Esophagus squamous epithelium (tissue), 4 donors: ENCODE results near the gene FAM228A.
A peak's percentile ranks its signal among the peaks of the same experiment; 100 is the strongest.

Source experiments
- CTCF ChIP-seq, 6 experiments: fragments of 450-650 bp in 4 of 6; fragments of 200-600 bp in 2 of 6; sonication (generic) in 2 of 6; IDR thresholded peaks; one replicate each; pipeline ENCODE4 v1.5.1; 2016 to 2019; ENCODE audit warnings: antibody characterized with exemption in 6 of 6, mild to moderate bottlenecking in 4 of 6, moderate library complexity in 4 of 6
- POLR2A ChIP-seq, 4 donors: fragments of 450-650 bp; IDR thresholded peaks; one replicate each; pipeline ENCODE4 v1.6.1; 2017; ENCODE audit warnings: antibody characterized with exemption in 4 of 4, mild to moderate bottlenecking in 4 of 4, moderate library complexity in 3 of 4

- peak; percentile 22 to 96 (median 50) for TF ChIP-seq CTCF (IDR thresholded peaks at IDR 0.05)
- no peak for TF ChIP-seq POLR2A (IDR thresholded peaks at IDR 0.05)
These were observed 10.4 kb upstream of the FAM228A start for GRCh38 chr2:24164416-24164973.
